ENCODE results near the gene KRT80. TPM values are rescaled to one million over a fixed set of nuclear protein-coding genes. Genes with fewer than 3 reads are reported as not detected.

Gene KRT80
- total and polyA plus RNA-seq, 2 of the 13 experiments (the other 11 are each of a cell fraction or from before 2014, with no cell fraction given), result 0.27 to 0.53 TPM

DNA sequence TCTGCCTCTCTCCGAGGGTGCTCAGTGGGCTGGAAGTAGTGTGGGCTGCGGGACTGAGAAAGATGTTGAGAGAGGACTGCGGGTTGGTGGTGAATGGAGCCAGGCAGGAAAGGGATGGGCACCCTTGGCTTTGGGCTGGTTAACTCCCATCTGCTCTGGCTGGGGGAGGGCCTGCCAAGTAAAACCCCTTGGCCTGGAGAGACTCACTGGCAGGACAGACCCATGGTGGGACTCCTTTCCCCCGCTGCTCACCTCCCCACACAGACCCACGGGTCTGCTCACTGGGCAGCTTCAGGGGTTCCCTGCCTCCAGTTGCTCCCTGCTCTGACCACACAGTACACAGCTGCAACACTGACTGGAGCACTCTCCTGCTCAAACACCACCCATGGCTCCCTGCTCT, 54.1 kb downstream of the KRT80 start:
- FAIRE-seq, result no peak
- Histone ChIP-seq H3K27ac (ENCODE audit: extremely low read length, insufficient read depth, low read length) (no peak overlapping the region), H3K9me3 (ENCODE audit: low read length) (no peaks in the 10 kb centered on the region), H3K79me2 (ENCODE audit: insufficient read depth, low read length) (no peaks in the 10 kb centered on the region), H3K36me3 (replicated peaks in 1 of 2; ENCODE audit: control insufficient read depth in 1 of 2, insufficient read depth in 2 of 2, low read length in 2 of 2) (no peaks in the 10 kb centered on the region), H3K4me2 (ENCODE audit: low read depth, low read length) (no peak overlapping the region), H3K4me3 (replicated peaks in 1 of 3; ENCODE audit: insufficient read depth in 1 of 3, low read depth in 2 of 3, low read length in 3 of 3) (no peak overlapping the region), H3K27me3 (ENCODE audit: control insufficient read depth in 1 of 2, insufficient read depth in 2 of 2, low read length in 2 of 2) (peaks cover 2 to 26% of the 10 kb centered on the region in 2 experiments; a peak in 3 of 5 replicates), H4K20me1 (ENCODE audit: insufficient read depth, low read length) (no peaks in the 10 kb centered on the region), H3K9ac (ENCODE audit: insufficient read depth, low read depth, low read length) (no peak overlapping the region), H3K4me1 (ENCODE audit: insufficient read depth, low read length) (no peaks in the 10 kb centered on the region), H2AFZ (ENCODE audit: low read length) (no peak overlapping the region)
- ATAC-seq, result no peak
- in situ Hi-C loops (cut with HindIII; ENCODE audit: extremely low pct_ligation_motif_present, low pct_unique_long_range_greater_than_20kb), result loop anchor here (25.0 kb wide), 2 partner anchors 400 to 850 kb away; no protein-coding TSS in a partner anchor
- WGBS (ENCODE audit: low lambda C conversion rate), result 23% methylated on average over 3 of the region's 5 CpGs
- BruUV-seq (replicated peaks), result no TSS peak
- intact Hi-C loops (cut with micrococcal nuclease; ENCODE audit: unreplicated experiment), result no loop called here
- DNase-seq (ENCODE audit: low spot score), result no peak
- ChIA-PET CTCF (ENCODE audit: low intra/inter-chr PET ratio, low total read pairs) (no interaction called here), POLR2A (no interaction called here)
- TF ChIP-seq NONO (IDR thresholded peaks at IDR 0.05) (no peak), NONO (CRISPR knock-in tag; conservative IDR thresholded peaks at IDR 0.05) (no peak)

DNA sequence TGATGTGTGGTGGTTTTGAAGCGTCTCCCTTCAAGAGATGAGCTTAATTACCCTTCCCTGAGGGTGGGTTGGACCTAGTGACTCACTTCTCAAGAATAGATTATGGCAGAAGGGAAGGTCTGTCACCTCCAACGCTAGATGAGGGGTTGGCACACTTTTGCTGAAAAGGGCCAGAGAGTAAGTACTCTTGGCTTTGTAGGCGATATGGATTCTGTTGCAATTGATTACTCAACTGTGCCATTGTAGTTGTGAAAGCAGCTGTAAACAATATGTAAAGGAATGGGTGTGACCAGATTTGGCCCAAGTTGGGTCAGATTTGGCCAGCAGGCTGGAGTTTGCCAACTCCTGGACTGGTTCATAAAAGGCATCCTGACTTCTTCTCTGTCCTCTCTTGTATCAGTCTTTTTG, 59.1 kb downstream of the KRT80 start:
- no peak overlapping the region for H3K9ac ChIP-seq (ENCODE audit: insufficient read depth, low read depth, low read length)
- H3K36me3 ChIP-seq (replicated peaks in 1 of 2; ENCODE audit: control insufficient read depth in 1 of 2, insufficient read depth in 2 of 2, low read length in 2 of 2), result no peaks in the 10 kb centered on the region
- no peak overlapping the region for H3K4me3 ChIP-seq (replicated peaks in 1 of 3; ENCODE audit: insufficient read depth in 1 of 3, low read depth in 2 of 3, low read length in 3 of 3)
- CTCF ChIA-PET (ENCODE audit: low intra/inter-chr PET ratio, low total read pairs), result no interaction called here
- no peaks in the 10 kb centered on the region for H3K79me2 ChIP-seq (ENCODE audit: insufficient read depth, low read length)
- FAIRE-seq (no peak), ATAC-seq (no peak), DNase-seq (ENCODE audit: low spot score) (no peak)
- H3K4me1 ChIP-seq (ENCODE audit: insufficient read depth, low read length), result no peaks in the 10 kb centered on the region
- POLR2A ChIA-PET, result no interaction called here
- no peak overlapping the region for H3K4me2 ChIP-seq (ENCODE audit: low read depth, low read length)
- no peaks in the 10 kb centered on the region for H3K9me3 ChIP-seq (ENCODE audit: low read length)
- BruUV-seq (replicated peaks), result no TSS peak
- H4K20me1 ChIP-seq (ENCODE audit: insufficient read depth, low read length), result no peaks in the 10 kb centered on the region
- H2AFZ ChIP-seq (ENCODE audit: low read length), result no peak overlapping the region
- H3K27me3 ChIP-seq (ENCODE audit: control insufficient read depth in 1 of 2, insufficient read depth in 2 of 2, low read length in 2 of 2), result peaks cover 2 to 6% of the 10 kb centered on the region in 2 experiments; a peak in 3 of 5 replicates
- no peak overlapping the region for H3K27ac ChIP-seq (ENCODE audit: extremely low read length, insufficient read depth, low read length)
- in situ Hi-C loops (cut with HindIII; ENCODE audit: extremely low pct_ligation_motif_present, low pct_unique_long_range_greater_than_20kb) (loop anchor here (25.0 kb wide), 2 partner anchors 405 to 855 kb away; no protein-coding TSS in a partner anchor), intact Hi-C loops (cut with micrococcal nuclease; ENCODE audit: unreplicated experiment) (no loop called here)
- TF ChIP-seq RAD51 (IDR thresholded peaks at IDR 0.05; ENCODE audit: borderline replicate concordance) (no peak), RAD21 (CRISPR knock-in tag; IDR thresholded peaks at IDR 0.05) (no peak), PHF21A (CRISPR knock-in tag; IDR thresholded peaks at IDR 0.05) (no peak), GATA4 (IDR thresholded peaks at IDR 0.05; ENCODE audit: borderline replicate concordance, low read depth) (no peak)
- TF ChIP-seq, protein P1, sequence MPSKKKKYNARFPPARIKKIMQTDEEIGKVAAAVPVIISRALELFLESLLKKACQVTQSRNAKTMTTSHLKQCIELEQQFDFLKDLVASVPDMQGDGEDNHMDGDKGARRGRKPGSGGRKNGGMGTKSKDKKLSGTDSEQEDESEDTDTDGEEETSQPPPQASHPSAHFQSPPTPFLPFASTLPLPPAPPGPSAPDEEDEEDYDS (CRISPR knock-in tag; IDR thresholded peaks at IDR 0.05), result no peak
- 0% methylated on average over 3 of the region's 3 CpGs for WGBS (ENCODE audit: low lambda C conversion rate)
